ENCODE data around the gene C16orf92. TPM values are rescaled to one million over a fixed set of nuclear protein-coding genes. Genes with fewer than 3 reads are reported as not detected.

Gene C16orf92
- total RNA-seq, 2 experiments from 2014 or later = not detected

DNA sequence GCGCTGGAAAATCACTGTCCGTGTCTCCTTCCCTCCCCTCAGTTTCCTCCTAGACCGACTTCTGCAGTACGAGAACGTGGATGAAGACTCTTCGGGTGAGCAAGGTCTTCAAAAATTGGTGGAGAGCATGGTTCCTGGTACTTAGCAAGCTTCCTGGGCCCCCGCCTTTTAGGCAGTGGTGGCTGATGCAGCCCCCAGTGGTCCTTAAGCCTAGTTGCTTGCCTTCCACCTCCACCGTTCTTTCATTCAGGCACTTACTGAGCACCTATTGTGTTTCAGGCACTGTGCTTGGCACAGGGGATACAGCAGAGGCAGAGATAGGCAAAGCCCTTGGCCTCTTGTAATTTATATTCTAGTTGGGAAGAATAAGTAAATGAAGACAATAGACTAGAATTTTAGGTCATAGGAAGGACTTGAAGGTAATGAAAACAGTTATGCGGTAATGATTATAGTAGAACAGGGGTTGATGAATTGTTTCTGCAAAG lies 26.2 kb upstream of the C16orf92 start:
- TF ChIP-seq CTCF (IDR thresholded peaks at IDR 0.05) = no peak
- CTCF ChIA-PET = interaction anchor here (2.1 kb wide), 1 partner anchor 9 kb away, joined by 7 read pairs; no protein-coding TSS in a partner anchor
- POLR2A ChIA-PET = interaction anchor here (0.8 to 2.6 kb wide), 10 partner anchors 8 to 296 kb away, joined by 3 to 18 read pairs (median 4); partner anchors contain the start of genes DOC2A, KCTD13, TAOK2 and TMEM219
- Mint-ChIP-seq H3K4me3 (peak overlapping the region; percentile 98), H3K27me3 (no peaks in the 10 kb centered on the region), H3K4me1 (ENCODE audit: low read depth) (peaks cover 33% of the 10 kb centered on the region), H3K36me3 (ENCODE audit: low read depth) (peaks cover 67% of the 10 kb centered on the region), H3K9me3 (no peaks in the 10 kb centered on the region), H3K27ac (peak overlapping the region; percentile 99)
- H3K36me3 ChIP-seq (ENCODE audit: insufficient read depth, low read length) = peaks cover 40% of the 10 kb centered on the region
- peak overlapping the region in 1 of 2 donors; percentile 98 for H3K27ac ChIP-seq (ENCODE audit: low read depth in 1 of 2, low read length in 2 of 2)
- no peaks in the 10 kb centered on the region for H3K9me3 ChIP-seq (ENCODE audit: control insufficient read depth in 1 of 2, insufficient read depth in 1 of 2, low read length in 2 of 2)
- ATAC-seq (ENCODE audit: poor library complexity) = no peak
- peak overlapping the region; percentile 83 for H3K4me3 ChIP-seq (ENCODE audit: low read length)
- intact Hi-C loops (cut with DNase I, micrococcal nuclease) = loop anchor here (1.0 to 10.0 kb wide), 8 partner anchors 55 to 1172 kb away; partner anchors contain the start of genes CDIPT (in 2 of the 2), ATXN2L (in 1 of the 2), FBXL19 (in 1 of the 2) and MAZ (in 1 of the 2)
- no peaks in the 10 kb centered on the region for H3K27me3 ChIP-seq (ENCODE audit: control insufficient read depth in 1 of 2, insufficient read depth in 2 of 2, low read length in 2 of 2)
- H3K4me1 ChIP-seq (ENCODE audit: insufficient read depth, low read length) = peaks cover 30% of the 10 kb centered on the region
- DNase-seq = no peak

DNA sequence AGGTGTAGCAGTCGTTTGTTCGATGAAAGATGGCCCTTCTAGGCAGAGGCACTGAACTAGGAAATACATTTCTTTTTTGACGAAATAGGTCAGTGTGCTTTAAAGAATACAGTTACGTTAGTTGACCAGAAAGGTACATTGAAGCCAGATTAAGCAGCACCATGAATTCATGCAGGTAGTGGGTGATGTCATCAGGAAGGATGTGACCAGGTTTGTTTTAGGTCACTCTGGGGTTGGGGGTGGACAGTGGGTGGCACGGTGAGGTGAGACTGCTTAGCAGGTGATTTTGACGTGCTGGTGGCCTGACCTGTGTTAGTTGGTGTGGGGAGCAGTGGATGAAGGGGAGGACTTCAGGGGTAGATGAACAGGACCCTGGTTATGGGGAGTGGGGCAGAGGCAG lies 23.4 kb upstream of the C16orf92 start:
- no peak overlapping the region for H3K27ac ChIP-seq (ENCODE audit: low read depth in 1 of 2, low read length in 2 of 2)
- ChIA-PET POLR2A (no interaction called here), CTCF (interaction anchor here (1.0 kb wide), 1 partner anchor 151 kb away, joined by 3 read pairs; no protein-coding TSS in a partner anchor)
- ATAC-seq (ENCODE audit: poor library complexity) = no peak
- H3K4me3 ChIP-seq (ENCODE audit: low read length) = no peak overlapping the region
- intact Hi-C loops (cut with DNase I, micrococcal nuclease) = loop anchor here (5.0 to 10.0 kb wide), 6 partner anchors 53 to 1175 kb away; partner anchors contain the start of genes ATXN2L (in 1 of the 2), CDIPT (in 1 of the 2), FBXL19 (in 1 of the 2) and MAZ (in 1 of the 2)
- peaks cover 39% of the 10 kb centered on the region for H3K36me3 ChIP-seq (ENCODE audit: insufficient read depth, low read length)
- no peak for DNase-seq
- Mint-ChIP-seq H3K36me3 (ENCODE audit: low read depth) (peaks cover 65% of the 10 kb centered on the region), H3K27me3 (no peaks in the 10 kb centered on the region), H3K4me3 (peak overlapping the region; percentile 38), H3K27ac (no peak overlapping the region), H3K4me1 (ENCODE audit: low read depth) (peaks cover 32% of the 10 kb centered on the region), H3K9me3 (no peaks in the 10 kb centered on the region)
- H3K9me3 ChIP-seq (ENCODE audit: control insufficient read depth in 1 of 2, insufficient read depth in 1 of 2, low read length in 2 of 2) = no peaks in the 10 kb centered on the region
- no peak for TF ChIP-seq CTCF (IDR thresholded peaks at IDR 0.05)
- peaks cover 26% of the 10 kb centered on the region for H3K4me1 ChIP-seq (ENCODE audit: insufficient read depth, low read length)
- H3K27me3 ChIP-seq (ENCODE audit: control insufficient read depth in 1 of 2, insufficient read depth in 2 of 2, low read length in 2 of 2) = no peaks in the 10 kb centered on the region

- TF ChIP-seq CTCF (IDR thresholded peaks at IDR 0.05) = no peak
- DNase-seq = no peak
- H3K4me3 ChIP-seq (ENCODE audit: low read length) = no peak overlapping the region
- no peak overlapping the region for H3K4me3 Mint-ChIP-seq
- no peak for ATAC-seq (ENCODE audit: poor library complexity)
- no peaks in the 10 kb centered on the region for H3K9me3 ChIP-seq (ENCODE audit: control insufficient read depth in 1 of 2, insufficient read depth in 1 of 2, low read length in 2 of 2)
- intact Hi-C loops (cut with DNase I, micrococcal nuclease) = no loop called here
- H3K4me1 ChIP-seq (ENCODE audit: insufficient read depth, low read length) = peaks cover 25% of the 10 kb centered on the region
- H3K27ac Mint-ChIP-seq = no peak overlapping the region
- no peak overlapping the region for H3K27ac ChIP-seq (ENCODE audit: low read depth in 1 of 2, low read length in 2 of 2)
- no peaks in the 10 kb centered on the region for H3K9me3 Mint-ChIP-seq
- H3K27me3 ChIP-seq (ENCODE audit: control insufficient read depth in 1 of 2, insufficient read depth in 2 of 2, low read length in 2 of 2) = no peaks in the 10 kb centered on the region
- POLR2A ChIA-PET = no interaction called here
- CTCF ChIA-PET = interaction anchor here (1.0 kb wide), 1 partner anchor 153 kb away, joined by 3 read pairs; no protein-coding TSS in a partner anchor
- H3K36me3 Mint-ChIP-seq (ENCODE audit: low read depth) = peaks cover 54% of the 10 kb centered on the region
- H3K27me3 Mint-ChIP-seq = no peaks in the 10 kb centered on the region
- peaks cover 24% of the 10 kb centered on the region for H3K4me1 Mint-ChIP-seq (ENCODE audit: low read depth)
- H3K36me3 ChIP-seq (ENCODE audit: insufficient read depth, low read length) = peaks cover 39% of the 10 kb centered on the region
These were observed 22.0 kb upstream of the C16orf92 start for GRCh38 chr16:30000735-30001631.
